AG10803 (cell line): ENCODE results near the gene GSTM4.

Experiments
- DNase-seq: peaks from one replicate; pipeline ENCODE4 v3.0.0; 2010; ENCODE audit warnings: low read depth
- H3K4me3 ChIP-seq: 2 replicates; pipeline ENCODE4 v1.5.1; 2011; ENCODE audit warnings: mild to moderate bottlenecking, low read length, control low read depth
- TF ChIP-seq, protein P1 (sequence below): conservative IDR thresholded peaks from 2 replicates; pipeline ENCODE4 v1.5.1; 2011; ENCODE audit warnings: mild to moderate bottlenecking, low read length, control low read depth, inconsistent platforms

The GSTM4 gene

DNA sequence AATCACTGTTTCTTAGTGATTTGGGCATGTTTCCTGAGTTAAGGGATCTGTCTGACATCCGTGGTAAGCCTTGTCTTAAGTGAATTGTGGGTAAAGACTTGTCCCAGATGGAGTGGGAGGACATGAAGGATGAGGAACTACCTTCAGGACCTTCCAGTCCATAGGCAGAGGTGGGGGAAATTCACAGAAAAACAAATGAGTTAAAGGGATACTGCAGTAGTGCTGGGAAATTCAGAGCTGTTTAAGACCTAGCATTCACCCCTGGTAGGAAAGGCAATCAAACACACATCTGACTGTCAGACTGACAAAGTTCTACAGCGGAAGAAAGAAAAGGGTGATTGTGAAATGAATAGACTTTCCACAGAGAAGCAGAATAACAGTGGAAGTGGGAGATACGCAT is 39.5 kb upstream of the GSTM4 start:
- TF ChIP-seq, protein P1, sequence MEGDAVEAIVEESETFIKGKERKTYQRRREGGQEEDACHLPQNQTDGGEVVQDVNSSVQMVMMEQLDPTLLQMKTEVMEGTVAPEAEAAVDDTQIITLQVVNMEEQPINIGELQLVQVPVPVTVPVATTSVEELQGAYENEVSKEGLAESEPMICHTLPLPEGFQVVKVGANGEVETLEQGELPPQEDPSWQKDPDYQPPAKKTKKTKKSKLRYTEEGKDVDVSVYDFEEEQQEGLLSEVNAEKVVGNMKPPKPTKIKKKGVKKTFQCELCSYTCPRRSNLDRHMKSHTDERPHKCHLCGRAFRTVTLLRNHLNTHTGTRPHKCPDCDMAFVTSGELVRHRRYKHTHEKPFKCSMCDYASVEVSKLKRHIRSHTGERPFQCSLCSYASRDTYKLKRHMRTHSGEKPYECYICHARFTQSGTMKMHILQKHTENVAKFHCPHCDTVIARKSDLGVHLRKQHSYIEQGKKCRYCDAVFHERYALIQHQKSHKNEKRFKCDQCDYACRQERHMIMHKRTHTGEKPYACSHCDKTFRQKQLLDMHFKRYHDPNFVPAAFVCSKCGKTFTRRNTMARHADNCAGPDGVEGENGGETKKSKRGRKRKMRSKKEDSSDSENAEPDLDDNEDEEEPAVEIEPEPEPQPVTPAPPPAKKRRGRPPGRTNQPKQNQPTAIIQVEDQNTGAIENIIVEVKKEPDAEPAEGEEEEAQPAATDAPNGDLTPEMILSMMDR = no peak
- no peak overlapping the region for H3K4me3 ChIP-seq
- DNase-seq = no peak

DNA sequence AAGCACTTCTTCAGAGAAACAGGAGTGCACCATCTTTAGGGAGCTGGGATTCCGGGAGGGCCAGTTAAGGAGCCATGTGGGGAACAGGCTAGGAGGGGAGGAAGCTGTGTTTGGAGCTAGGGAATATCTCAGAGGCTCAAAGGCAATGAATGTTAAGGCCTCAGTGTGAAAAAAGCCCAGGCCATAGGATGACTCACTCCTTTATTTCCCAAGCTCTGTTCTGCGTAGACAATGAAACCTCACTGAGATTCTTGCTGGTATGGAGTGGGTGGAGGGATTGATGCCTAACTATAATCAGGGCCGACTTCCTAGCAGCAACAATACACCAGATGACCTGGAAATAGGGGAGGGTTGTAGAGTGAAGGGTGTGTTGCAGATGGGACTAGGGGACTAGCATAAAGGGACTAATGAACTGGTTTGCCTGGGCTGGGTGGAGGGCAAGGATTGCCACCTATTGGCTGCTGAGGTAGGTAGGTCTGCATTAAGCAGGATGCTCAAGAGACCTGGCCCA is 38.6 kb upstream of the GSTM4 start:
- TF ChIP-seq, protein P1 = no peak
- peak; percentile 92 for DNase-seq
- no peak overlapping the region for H3K4me3 ChIP-seq

GRCh38 chr1:109618661-109619575 is 37.0 kb upstream of the GSTM4 start:
- DNase-seq = no peak
- peak overlapping the region; percentile 99 for H3K4me3 ChIP-seq
- TF ChIP-seq, protein P1 = no peak

DNA sequence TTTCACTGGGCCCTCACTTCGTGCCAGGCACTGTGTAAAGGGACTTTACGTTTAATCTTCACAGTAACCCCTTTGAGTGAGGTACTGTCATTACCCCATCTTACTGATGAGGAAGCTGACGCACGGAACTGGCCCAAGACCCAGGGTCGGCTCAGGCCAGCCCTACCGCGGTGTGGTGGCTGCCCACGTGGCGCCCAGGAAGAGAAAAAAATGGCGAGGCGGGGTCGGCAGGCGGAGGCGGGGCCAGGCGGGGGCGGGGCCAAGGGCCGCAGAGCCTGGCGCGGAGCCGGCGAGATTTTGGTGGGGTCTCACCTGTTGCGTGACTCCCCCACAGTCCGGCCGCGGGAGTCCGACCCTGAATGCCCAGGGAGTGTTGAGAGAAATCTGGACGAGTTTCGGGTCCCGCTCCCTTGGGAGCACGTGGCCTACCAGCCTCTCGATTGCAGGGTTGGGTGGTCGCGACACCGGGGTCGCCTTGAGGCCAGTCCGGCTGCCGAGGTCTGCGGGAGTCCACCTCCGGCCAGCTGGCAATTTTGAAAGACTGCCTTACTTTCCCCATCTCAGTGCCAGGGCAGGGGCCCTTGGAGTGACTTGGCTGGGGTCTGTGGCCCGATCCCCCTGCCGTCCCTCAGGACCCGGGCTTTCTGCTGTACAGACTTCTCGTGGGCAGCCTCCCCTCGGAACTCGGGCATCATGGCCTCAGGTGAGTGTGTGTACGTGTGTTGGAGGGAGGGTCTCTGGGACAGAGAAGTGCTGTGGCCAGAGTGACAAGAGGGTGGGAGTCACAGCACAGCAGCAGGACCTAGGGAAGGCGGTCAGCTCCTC is 36.1 kb upstream of the GSTM4 start, which contains the start of the genes AMPD2 and GNAT2:
Gene AMPD2 (plus strand): TSS at position 262 of the 825 bp plus-strand sequence. CDS start 1,339 bp downstream, outside the sequence.
Gene GNAT2 (minus strand): TSS at position 41 of the 825 bp plus-strand sequence. CDS start 6,746 bp downstream, outside the sequence.
- DNase-seq = peak; percentile 90
- TF ChIP-seq, protein P1 = no peak
- peak within 1 kb of the TSS; percentile 99 for H3K4me3 ChIP-seq

DNA sequence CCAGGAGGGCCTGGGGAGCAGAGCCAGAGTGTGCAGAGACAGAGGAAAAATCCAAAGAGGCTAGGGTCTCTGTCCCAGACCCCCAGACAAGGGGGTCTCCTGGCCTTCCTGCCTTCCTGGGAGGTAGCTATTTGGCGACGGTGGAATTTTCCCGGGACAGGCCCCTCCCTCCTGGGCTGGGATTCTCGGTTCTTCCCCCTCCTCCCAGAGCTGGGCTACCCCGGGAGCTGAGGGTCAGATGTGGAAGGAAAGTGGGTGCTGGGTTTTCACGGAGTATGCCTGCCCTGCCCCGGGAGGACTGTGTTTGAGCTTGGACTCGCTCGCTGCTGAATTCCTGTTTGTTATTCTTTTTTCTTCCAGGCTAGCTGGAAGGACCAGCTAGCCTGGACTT is 35.5 kb upstream of the GSTM4 start:
- peak; percentile 68 for DNase-seq
- H3K4me3 ChIP-seq = peak overlapping the region; percentile 99
- TF ChIP-seq, protein P1 = no peak

DNA sequence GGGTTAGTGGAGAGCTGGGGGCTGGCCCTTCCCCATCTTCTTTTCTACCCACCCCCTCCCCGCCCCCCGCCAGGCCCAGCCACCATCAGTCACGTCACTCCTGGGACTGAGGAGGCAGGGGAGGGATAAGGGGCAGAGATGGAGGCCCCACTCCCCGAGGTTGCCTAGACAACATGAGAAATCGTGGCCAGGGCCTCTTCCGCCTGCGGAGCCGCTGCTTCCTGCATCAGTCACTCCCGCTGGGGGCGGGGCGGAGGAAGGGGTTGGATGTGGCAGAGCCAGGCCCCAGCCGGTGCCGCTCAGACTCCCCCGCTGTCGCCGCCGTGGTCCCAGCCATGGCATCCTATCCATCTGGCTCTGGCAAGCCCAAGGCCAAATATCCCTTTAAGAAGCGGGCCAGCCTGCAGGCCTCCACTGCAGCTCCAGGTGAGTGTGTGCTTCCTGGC is 35.0 kb upstream of the GSTM4 start:
- H3K4me3 ChIP-seq = peak overlapping the region; percentile 99
- TF ChIP-seq, protein P1 = no peak
- DNase-seq = peak; percentile 94
